A673 (cell line): ENCODE results near the gene R3HDM4.

Experiments
- CTCF ChIP-seq: fragments of 300-800, 200-600 bp; sonication (generic); conservative IDR thresholded peaks from 2 replicates; pipeline ENCODE4 v1.5.1; 2017; ENCODE audit warnings: low read depth, mild to moderate bottlenecking, antibody characterized with exemption, low read length, moderate library complexity, mixed read lengths
- EZH2 ChIP-seq: fragments of 200-600 bp; sonication (generic); IDR thresholded peaks from 2 replicates; pipeline ENCODE4 v1.6.1; 2017; ENCODE audit warnings: borderline replicate concordance, low read depth, mild to moderate bottlenecking, mixed read lengths, antibody characterized with exemption, low read length; ENCODE audit not compliant: poor library complexity, severe bottlenecking

DNA sequence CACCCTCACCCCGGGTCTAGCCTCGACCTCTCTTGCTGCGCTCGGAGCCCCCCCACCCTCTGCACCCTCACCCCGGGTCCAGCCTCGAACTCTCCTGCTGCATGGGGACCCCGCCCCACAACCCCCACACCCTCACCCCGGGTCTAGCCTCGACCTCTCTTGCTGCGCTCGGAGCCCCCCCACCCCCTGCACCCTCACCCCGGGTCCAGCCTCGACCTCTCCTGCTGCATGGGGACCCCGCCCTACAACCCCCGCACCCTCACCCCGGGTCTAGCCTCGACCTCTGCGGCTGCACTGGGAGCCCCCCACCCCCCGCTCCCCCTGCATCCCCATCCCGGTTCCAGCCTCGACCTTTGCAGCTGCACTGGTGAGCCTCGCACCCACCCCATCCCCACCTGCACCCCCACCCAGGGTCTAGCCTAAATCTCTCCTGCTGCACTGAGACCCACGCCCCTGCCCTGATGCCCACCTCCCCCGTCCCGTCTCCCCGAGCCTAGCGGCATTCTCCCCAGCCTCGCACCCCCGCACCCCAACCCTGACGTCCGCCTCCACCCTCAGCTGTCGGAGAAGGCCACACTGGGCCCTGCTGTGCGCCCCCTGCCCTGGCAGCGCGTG, 51.8 kb downstream of the R3HDM4 start:
- TF ChIP-seq CTCF (no peak), EZH2 (no peak)
